HFFc6 (cell line): Measurements from ENCODE around the gene PURA. TPM values are rescaled to one million over a fixed set of nuclear protein-coding genes. Genes with fewer than 3 reads are reported as not detected.

ENCODE experiments used
- DNase-seq: peaks from one replicate; pipeline ENCODE4 v3.0.0-alpha.2; 2018
- H3K27ac Mint-ChIP-seq: 2 replicates; pipeline ENCODE4 v1.8.0; 2020; ENCODE audit warnings: mild to moderate bottlenecking, mixed read lengths
- H3K27me3 Mint-ChIP-seq: 2 replicates; pipeline ENCODE4 v1.8.0; 2021; ENCODE audit warnings: mild to moderate bottlenecking, moderate library complexity, mixed read lengths; ENCODE audit not compliant: insufficient read depth
- H3K36me3 Mint-ChIP-seq: 2 replicates; pipeline ENCODE4 v1.8.0; 2021; ENCODE audit warnings: low read depth, mixed read lengths
- H3K4me1 Mint-ChIP-seq: 2 replicates; pipeline ENCODE4 v1.8.0; 2020; ENCODE audit warnings: low read depth, mixed read lengths
- H3K4me3 Mint-ChIP-seq: 2 replicates; pipeline ENCODE4 v1.8.0; 2020; ENCODE audit warnings: mild to moderate bottlenecking, moderate library complexity, mixed read lengths
- H3K9me3 Mint-ChIP-seq: 2 replicates; pipeline ENCODE4 v1.8.0; 2020; ENCODE audit warnings: mild to moderate bottlenecking, mixed read lengths
- CTCF ChIP-seq: fragments of 200-600 bp; sonication (generic); IDR thresholded peaks from 2 replicates; pipeline ENCODE4 v1.5.0; 2021; ENCODE audit warnings: antibody characterized with exemption, mild to moderate bottlenecking
- total RNA-seq, 6 experiments: library from RNA; stranded (reverse); fragmentation: NEBNext Ultra II Directional; extraction: Animal tissue kit (Norgen Biotek cat#: 25700); gene quantifications; 2 replicates in 1 of 6; 3 replicates in 5 of 6; pipeline ENCODE4 v1.2.3, GENCODE V29; 2021

The PURA gene
- total RNA-seq, 6 experiments from 2014 or later: 21.1 to 26.1 (median 22.3) TPM

- TF ChIP-seq CTCF: no peak
- Mint-ChIP-seq H3K4me1 (peaks cover 14% of the 10 kb centered on the region), H3K27me3 (peaks cover 2% of the 10 kb centered on the region), H3K4me3 (peak overlapping the region; percentile 31), H3K27ac (no peak overlapping the region), H3K36me3 (no peaks in the 10 kb centered on the region), H3K9me3 (no peaks in the 10 kb centered on the region)
- no peak for DNase-seq
These were observed 31.3 kb downstream of the PURA start for GRCh38 chr5:140145256-140145655.

DNA sequence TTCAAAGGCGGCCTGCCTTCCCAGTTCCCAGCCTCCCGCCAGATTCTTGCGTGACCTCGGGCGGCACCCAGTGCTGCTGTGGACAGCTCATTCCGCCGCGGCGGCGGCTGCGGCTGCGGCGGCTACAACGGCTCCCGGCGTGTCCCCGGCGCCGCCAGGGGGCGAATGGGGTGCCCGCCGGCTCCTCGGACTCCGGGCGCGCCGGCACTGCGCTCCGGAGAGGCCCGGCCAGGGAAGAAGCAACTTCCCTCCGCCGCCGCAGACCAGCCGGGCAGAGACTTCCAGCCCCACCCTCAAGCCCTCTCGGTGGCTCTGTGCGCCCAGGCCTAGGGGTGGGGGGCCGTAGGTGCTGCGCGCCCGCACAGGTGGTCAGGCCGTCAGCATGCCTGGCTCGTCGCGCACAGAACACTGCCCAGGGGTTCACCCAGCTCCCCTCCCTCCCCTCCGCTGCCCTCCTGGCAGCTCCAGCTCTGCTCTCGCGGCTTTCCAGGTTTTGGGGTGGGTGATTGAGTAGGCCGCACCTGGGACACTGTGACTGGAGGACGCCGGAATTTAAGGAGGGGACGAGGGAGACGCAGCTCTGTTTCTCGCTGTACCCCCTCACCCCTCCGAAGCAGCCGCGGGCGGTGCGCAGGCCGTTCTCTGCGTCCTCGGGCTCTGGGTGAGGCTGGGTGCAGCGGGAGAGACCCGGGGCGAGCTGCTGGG is 32.1 kb downstream of the PURA start:
- H3K4me3 Mint-ChIP-seq: peak overlapping the region; percentile 57

GRCh38 chr5:140146523-140146842 is 32.6 kb downstream of the PURA start:
- no peak for TF ChIP-seq CTCF

More for the DNA sequence above, 32.1 kb downstream of the PURA start:
- TF ChIP-seq CTCF: peak; percentile 91
- Mint-ChIP-seq H3K27me3 (peaks cover 2% of the 10 kb centered on the region), H3K36me3 (no peaks in the 10 kb centered on the region), H3K9me3 (no peaks in the 10 kb centered on the region), H3K27ac (no peak overlapping the region), H3K4me1 (peaks cover 12% of the 10 kb centered on the region)
- peak; percentile 62 for DNase-seq

GRCh38 chr5:140147460-140147859 is 33.6 kb downstream of the PURA start:
- TF ChIP-seq CTCF: no peak
- peaks cover 5% of the 10 kb centered on the region for H3K27me3 Mint-ChIP-seq
- H3K27ac Mint-ChIP-seq: no peak overlapping the region

More at GRCh38 chr5:140146523-140146842, 32.6 kb downstream of the PURA start:
- H3K36me3 Mint-ChIP-seq: no peaks in the 10 kb centered on the region
- peaks cover 7% of the 10 kb centered on the region for H3K4me1 Mint-ChIP-seq
- peak overlapping the region; percentile 42 for H3K4me3 Mint-ChIP-seq
- no peak for DNase-seq
- no peaks in the 10 kb centered on the region for H3K9me3 Mint-ChIP-seq
- H3K27ac Mint-ChIP-seq: no peak overlapping the region
- H3K27me3 Mint-ChIP-seq: peaks cover 2% of the 10 kb centered on the region

GRCh38 chr5:140148508-140148907 is 34.6 kb downstream of the PURA start:
- peaks cover 6% of the 10 kb centered on the region for H3K4me1 Mint-ChIP-seq
- no peak overlapping the region for H3K27ac Mint-ChIP-seq
- H3K36me3 Mint-ChIP-seq: no peaks in the 10 kb centered on the region
- no peaks in the 10 kb centered on the region for H3K9me3 Mint-ChIP-seq
- H3K27me3 Mint-ChIP-seq: peaks cover 7% of the 10 kb centered on the region
- H3K4me3 Mint-ChIP-seq: no peak overlapping the region
- no peak; the same call in 1 of the 2 replicates for TF ChIP-seq CTCF
- peak; percentile 9 for DNase-seq

More at GRCh38 chr5:140147460-140147859, 33.6 kb downstream of the PURA start:
- H3K4me1 Mint-ChIP-seq: peaks cover 6% of the 10 kb centered on the region
- no peak overlapping the region for H3K4me3 Mint-ChIP-seq
- H3K36me3 Mint-ChIP-seq: no peaks in the 10 kb centered on the region
- H3K9me3 Mint-ChIP-seq: no peaks in the 10 kb centered on the region
- DNase-seq: no peak
